Omental fat pad (tissue), 4 donors: ENCODE results near the gene DCST1. TPM values are rescaled to one million over a fixed set of nuclear protein-coding genes. Genes with fewer than 3 reads are reported as not detected.

ENCODE experiments used
- ATAC-seq: fragments of 150-250 bp; one replicate; pipeline ENCODE4 v1.9.1; 2016; ENCODE audit warnings: mild to moderate bottlenecking, moderate library complexity; ENCODE audit not compliant: low FRiP score
- DNase-seq: peaks from one replicate; pipeline ENCODE4 v3.0.0-alpha.2; 2019; ENCODE audit warnings: low spot score
- total RNA-seq, 4 donors: library from RNA; depleted of rRNA; stranded (reverse); fragments of >200 nt; gene quantifications; one replicate each; pipeline ENCODE4 v1.1.0, GENCODE V29; 2016
- TF ChIP-seq, protein P1 (sequence below), 3 donors: fragments of 450-650 bp; IDR thresholded peaks; one replicate each; pipeline ENCODE4 v1.5.1; 2016 to 2017; ENCODE audit warnings: antibody characterized with exemption in 3 of 3, mild to moderate bottlenecking in 3 of 3, moderate library complexity in 2 of 3

Gene DCST1
- total RNA-seq, 4 donors from 2014 or later, result not detected

DNA sequence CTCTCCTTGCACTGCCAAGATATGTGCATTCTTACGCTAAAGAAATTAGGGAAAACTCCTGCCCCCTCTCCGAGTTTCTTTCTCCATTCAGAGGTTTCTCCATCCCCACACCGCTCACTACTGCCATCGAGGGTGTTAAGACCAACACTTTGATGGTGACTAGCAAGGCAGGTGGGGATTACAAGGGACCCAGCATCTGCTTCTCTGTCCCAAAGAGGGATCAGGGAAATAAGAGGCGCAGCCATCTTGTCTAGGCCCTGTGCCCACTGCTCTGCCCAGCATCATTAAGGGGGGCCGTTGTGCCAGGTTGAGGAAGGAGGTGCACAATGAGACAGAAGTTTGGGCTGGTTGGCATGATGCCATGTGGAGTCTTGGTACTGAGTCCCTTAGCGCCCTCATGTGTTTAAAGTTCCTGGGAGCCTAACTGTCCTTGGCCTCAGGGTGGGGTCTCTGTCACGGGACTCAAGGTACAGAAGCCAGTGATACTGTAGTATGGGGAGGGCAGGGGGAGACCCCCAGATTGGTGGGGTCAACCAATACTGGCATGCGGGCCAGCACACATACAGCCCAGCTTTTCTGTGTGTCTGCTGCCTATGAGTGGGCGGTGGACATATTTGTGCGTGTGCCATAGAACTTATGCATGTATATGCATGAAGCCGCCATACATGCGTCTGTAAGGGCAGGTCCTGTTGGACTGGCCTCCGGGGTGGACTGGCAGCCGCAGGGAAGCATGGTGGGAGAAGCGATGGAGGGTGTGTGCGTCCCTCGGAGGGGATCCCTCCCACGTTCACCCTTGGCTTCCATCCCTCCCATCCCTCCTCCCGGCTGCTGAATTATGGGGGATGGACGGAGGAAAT, 50.5 kb downstream of the DCST1 start:
- ATAC-seq, result no peak
- TF ChIP-seq, protein P1, sequence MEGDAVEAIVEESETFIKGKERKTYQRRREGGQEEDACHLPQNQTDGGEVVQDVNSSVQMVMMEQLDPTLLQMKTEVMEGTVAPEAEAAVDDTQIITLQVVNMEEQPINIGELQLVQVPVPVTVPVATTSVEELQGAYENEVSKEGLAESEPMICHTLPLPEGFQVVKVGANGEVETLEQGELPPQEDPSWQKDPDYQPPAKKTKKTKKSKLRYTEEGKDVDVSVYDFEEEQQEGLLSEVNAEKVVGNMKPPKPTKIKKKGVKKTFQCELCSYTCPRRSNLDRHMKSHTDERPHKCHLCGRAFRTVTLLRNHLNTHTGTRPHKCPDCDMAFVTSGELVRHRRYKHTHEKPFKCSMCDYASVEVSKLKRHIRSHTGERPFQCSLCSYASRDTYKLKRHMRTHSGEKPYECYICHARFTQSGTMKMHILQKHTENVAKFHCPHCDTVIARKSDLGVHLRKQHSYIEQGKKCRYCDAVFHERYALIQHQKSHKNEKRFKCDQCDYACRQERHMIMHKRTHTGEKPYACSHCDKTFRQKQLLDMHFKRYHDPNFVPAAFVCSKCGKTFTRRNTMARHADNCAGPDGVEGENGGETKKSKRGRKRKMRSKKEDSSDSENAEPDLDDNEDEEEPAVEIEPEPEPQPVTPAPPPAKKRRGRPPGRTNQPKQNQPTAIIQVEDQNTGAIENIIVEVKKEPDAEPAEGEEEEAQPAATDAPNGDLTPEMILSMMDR (IDR thresholded peaks at IDR 0.05), result no peak
- DNase-seq, result no peak

DNA sequence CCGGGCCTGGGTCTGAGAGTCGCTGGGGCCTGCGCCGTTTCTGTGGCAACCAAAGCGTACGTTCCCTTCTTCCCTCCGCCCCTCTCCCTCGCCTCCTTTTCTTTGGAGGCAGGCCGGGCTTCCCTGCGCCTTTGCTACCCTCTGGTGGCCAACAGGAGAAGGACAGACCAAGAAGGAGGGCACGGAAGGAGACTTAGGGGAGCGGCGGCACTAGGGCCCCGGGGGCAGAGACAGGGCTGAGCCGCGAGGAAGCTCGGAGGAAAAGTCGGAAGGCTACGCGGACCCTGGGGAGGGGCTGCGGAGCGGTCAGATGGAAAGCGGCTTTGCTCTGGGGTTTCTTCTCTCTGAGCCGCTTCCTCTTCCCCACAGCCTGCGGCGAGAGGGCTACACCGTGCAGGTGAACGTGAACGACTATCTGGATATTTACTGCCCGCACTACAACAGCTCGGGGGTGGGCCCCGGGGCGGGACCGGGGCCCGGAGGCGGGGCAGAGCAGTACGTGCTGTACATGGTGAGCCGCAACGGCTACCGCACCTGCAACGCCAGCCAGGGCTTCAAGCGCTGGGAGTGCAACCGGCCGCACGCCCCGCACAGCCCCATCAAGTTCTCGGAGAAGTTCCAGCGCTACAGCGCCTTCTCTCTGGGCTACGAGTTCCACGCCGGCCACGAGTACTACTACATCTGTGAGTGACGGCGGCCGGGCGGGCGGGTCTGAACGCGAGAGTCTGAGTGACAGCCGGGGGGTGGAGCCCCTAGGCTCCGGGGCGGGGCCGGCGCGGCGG, 51.3 kb downstream of the DCST1 start:
- TF ChIP-seq, protein P1 (IDR thresholded peaks at IDR 0.05), result peak in 2 of 3 donors; percentile 43 to 96
- DNase-seq (peak; percentile 86), ATAC-seq (peak; percentile 83)

GRCh38 chr1:155085504-155086127, 52.0 kb downstream of the DCST1 start:
- TF ChIP-seq, protein P1 (IDR thresholded peaks at IDR 0.05), result no peak
- DNase-seq, result peak; percentile 67

GRCh38 chr1:155086128-155086741, 52.6 kb downstream of the DCST1 start:
- TF ChIP-seq, protein P1 (IDR thresholded peaks at IDR 0.05), result peak in 2 of 3 donors; percentile 81 to 88
- DNase-seq (peak; percentile 75), ATAC-seq (no peak)

More at GRCh38 chr1:155085504-155086127, 52.0 kb downstream of the DCST1 start:
- ATAC-seq, result peak; percentile 64

DNA sequence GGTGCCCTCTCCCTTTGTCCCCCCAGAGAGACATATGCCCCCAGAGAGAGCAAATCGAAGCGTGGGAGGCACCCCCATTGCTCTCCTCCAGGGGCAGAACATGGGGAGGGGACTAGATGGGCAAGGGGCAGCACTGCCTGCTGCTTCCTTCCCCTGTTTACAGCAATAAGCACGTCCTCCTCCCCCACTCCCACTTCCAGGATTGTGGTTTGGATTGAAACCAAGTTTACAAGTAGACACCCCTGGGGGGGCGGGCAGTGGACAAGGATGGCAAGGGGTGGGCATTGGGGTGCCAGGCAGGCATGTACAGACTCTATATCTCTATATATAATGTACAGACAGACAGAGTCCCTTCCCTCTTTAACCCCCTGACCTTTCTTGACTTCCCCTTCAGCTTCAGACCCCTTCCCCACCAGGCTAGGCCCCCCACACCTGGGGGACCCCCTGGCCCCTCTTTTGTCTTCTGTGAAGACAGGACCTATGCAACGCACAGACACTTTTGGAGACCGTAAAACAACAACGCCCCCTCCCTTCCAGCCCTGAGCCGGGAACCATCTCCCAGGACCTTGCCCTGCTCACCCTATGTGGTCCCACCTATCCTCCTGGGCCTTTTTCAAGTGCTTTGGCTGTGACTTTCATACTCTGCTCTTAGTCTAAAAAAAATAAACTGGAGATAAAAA, 53.4 kb downstream of the DCST1 start:
- TF ChIP-seq, protein P1 (IDR thresholded peaks at IDR 0.05), result no peak
- ATAC-seq (no peak), DNase-seq (no peak)
